Astrocyte (in vitro differentiated cells and primary cell): ENCODE measurements around the gene ING2.

Experiments
- CTCF ChIP-seq: IDR thresholded peaks from 2 replicates; pipeline ENCODE4 v1.5.1; 2011; ENCODE audit warnings: low read depth, mild to moderate bottlenecking, inconsistent platforms, low read length, moderate library complexity; ENCODE audit not compliant: insufficient read depth
- EZH2 ChIP-seq: IDR thresholded peaks from 2 replicates; pipeline ENCODE4 v1.6.1; 2012; ENCODE audit warnings: mild to moderate bottlenecking, low read length, inconsistent platforms; ENCODE audit not compliant: insufficient read depth

- no peak for TF ChIP-seq EZH2
- no peak for TF ChIP-seq CTCF
Measured at GRCh38 chr4:183556947-183557346, 52.1 kb downstream of the ING2 start.
